GM03348 (cell line): Measurements from ENCODE around the gene EXOC4.

Source experiments
- DNase-seq: peaks from one replicate; pipeline ENCODE4 v3.0.0; 2012; ENCODE audit warnings: low spot score

The EXOC4 gene

GRCh38 chr7:133540096-133540860 is 287.4 kb downstream of the EXOC4 start:
- DNase-seq = no peak

- DNase-seq = no peak
Measured at GRCh38 chr7:133542209-133542780, 289.4 kb downstream of the EXOC4 start.

GRCh38 chr7:133543657-133544056 is 290.8 kb downstream of the EXOC4 start:
- DNase-seq = no peak

- DNase-seq = peak; percentile 16
Measured at GRCh38 chr7:133545618-133546017, 292.7 kb downstream of the EXOC4 start.

GRCh38 chr7:133547981-133548380 is 295.1 kb downstream of the EXOC4 start:
- no peak for DNase-seq

GRCh38 chr7:133549633-133550032 is 296.8 kb downstream of the EXOC4 start:
- DNase-seq = no peak

- DNase-seq = no peak
Measured at GRCh38 chr7:133550145-133550544, 297.3 kb downstream of the EXOC4 start.

- DNase-seq = no peak
Measured at GRCh38 chr7:133550811-133551210, 297.9 kb downstream of the EXOC4 start.

GRCh38 chr7:133551466-133551865 is 298.6 kb downstream of the EXOC4 start:
- DNase-seq = no peak

- DNase-seq = no peak
Measured at GRCh38 chr7:133552079-133552478, 299.2 kb downstream of the EXOC4 start.

GRCh38 chr7:133554330-133554729 is 301.5 kb downstream of the EXOC4 start:
- no peak for DNase-seq

GRCh38 chr7:133556048-133556447 is 303.2 kb downstream of the EXOC4 start:
- DNase-seq = no peak

- no peak for DNase-seq
Measured at GRCh38 chr7:133556553-133556952, 303.7 kb downstream of the EXOC4 start.

GRCh38 chr7:133560900-133561299 is 308.0 kb downstream of the EXOC4 start:
- no peak for DNase-seq

GRCh38 chr7:133561396-133561795 is 308.5 kb downstream of the EXOC4 start:
- no peak for DNase-seq

- peak; percentile 53 for DNase-seq
Measured at GRCh38 chr7:133562621-133563020, 309.7 kb downstream of the EXOC4 start.

- no peak for DNase-seq
Measured at GRCh38 chr7:133563251-133563650, 310.4 kb downstream of the EXOC4 start.

- DNase-seq = no peak
Measured at GRCh38 chr7:133564484-133564883, 311.6 kb downstream of the EXOC4 start.

- DNase-seq = no peak
Measured at GRCh38 chr7:133568544-133568943, 315.7 kb downstream of the EXOC4 start.

- DNase-seq = no peak
Measured at GRCh38 chr7:133570321-133570720, 317.4 kb downstream of the EXOC4 start.

- no peak for DNase-seq
Measured at GRCh38 chr7:133571076-133571475, 318.2 kb downstream of the EXOC4 start.

- no peak for DNase-seq
Measured at GRCh38 chr7:133572087-133572486, 319.2 kb downstream of the EXOC4 start.

- no peak for DNase-seq
Measured at GRCh38 chr7:133572843-133573242, 320.0 kb downstream of the EXOC4 start.
